SKM-1 (cell line): Measurements from ENCODE around the gene EPB41L5.
"Not testable (repeated sequence)": the region's sequence is repeated elsewhere in the genome, so short reads cannot be mapped to it uniquely, and the experiment has no call there.

Source experiments
- DNase-seq: peaks from one replicate; lab custom pipeline; 2025; ENCODE audit not compliant: unreplicated experiment; lab: John Stamatoyannopoulos, UW

Gene EPB41L5

GRCh38 chr2:120192280-120192679 lies 179.4 kb downstream of the EPB41L5 start:
- no peak for DNase-seq

GRCh38 chr2:120195553-120195952 lies 182.7 kb downstream of the EPB41L5 start:
- no peak for DNase-seq

- not testable (repeated sequence) for DNase-seq
Measured at GRCh38 chr2:120199817-120200459, 187.1 kb downstream of the EPB41L5 start.

- DNase-seq = peak; percentile 56
Measured at GRCh38 chr2:120203251-120204021, 190.6 kb downstream of the EPB41L5 start.

GRCh38 chr2:120204022-120204405 lies 191.1 kb downstream of the EPB41L5 start:
- no peak for DNase-seq

- no peak for DNase-seq
Measured at GRCh38 chr2:120204417-120204816, 191.5 kb downstream of the EPB41L5 start.

GRCh38 chr2:120204945-120205670 lies 192.2 kb downstream of the EPB41L5 start:
- no peak for DNase-seq

- DNase-seq = no peak
Measured at GRCh38 chr2:120206022-120206581, 193.2 kb downstream of the EPB41L5 start.

GRCh38 chr2:120208381-120209353 lies 195.8 kb downstream of the EPB41L5 start:
- no peak for DNase-seq

GRCh38 chr2:120209427-120210269 lies 196.8 kb downstream of the EPB41L5 start:
- no peak for DNase-seq

GRCh38 chr2:120210270-120210693 lies 197.4 kb downstream of the EPB41L5 start:
- no peak for DNase-seq

GRCh38 chr2:120218181-120218580 lies 205.3 kb downstream of the EPB41L5 start:
- DNase-seq = no peak

- DNase-seq = no peak
Measured at GRCh38 chr2:120219291-120219690, 206.4 kb downstream of the EPB41L5 start.

GRCh38 chr2:120219766-120220165 lies 206.9 kb downstream of the EPB41L5 start:
- DNase-seq = no peak

GRCh38 chr2:120220756-120221155 lies 207.9 kb downstream of the EPB41L5 start:
- DNase-seq = no peak

GRCh38 chr2:120221616-120222015 lies 208.7 kb downstream of the EPB41L5 start:
- DNase-seq = no peak

GRCh38 chr2:120222186-120223033 lies 209.5 kb downstream of the EPB41L5 start:
- DNase-seq = no peak

GRCh38 chr2:120223034-120223912 lies 210.4 kb downstream of the EPB41L5 start, which contains the start of gene TMEM185B:
TSS of gene TMEM185B (minus strand) at chr2:120223400. CDS start at chr2:120222976, 424 bp downstream.
- DNase-seq = peak; percentile 67
